SK-N-MC (cell line): ENCODE measurements around the gene GGCX.
A peak's percentile ranks its signal among the peaks of the same experiment; 100 is the strongest.

Experiments
- EZH2 ChIP-seq: fragments of 200-600 bp; sonication (generic); IDR thresholded peaks from one replicate; pipeline ENCODE4 v1.6.1; 2017; ENCODE audit warnings: antibody characterized with exemption
- FOXP2 ChIP-seq: optimal IDR thresholded peaks from 2 replicates; pipeline ENCODE3; 2011; ENCODE audit warnings: mild to moderate bottlenecking, moderate library complexity; ENCODE audit not compliant: insufficient read depth; ENCODE audit errors: extremely low read length, control extremely low read depth
- POLR2AphosphoS5 ChIP-seq: IDR thresholded peaks from 2 replicates; pipeline ENCODE4 v1.6.1; 2012; ENCODE audit warnings: mild to moderate bottlenecking, low read depth, low read length, borderline replicate concordance

DNA sequence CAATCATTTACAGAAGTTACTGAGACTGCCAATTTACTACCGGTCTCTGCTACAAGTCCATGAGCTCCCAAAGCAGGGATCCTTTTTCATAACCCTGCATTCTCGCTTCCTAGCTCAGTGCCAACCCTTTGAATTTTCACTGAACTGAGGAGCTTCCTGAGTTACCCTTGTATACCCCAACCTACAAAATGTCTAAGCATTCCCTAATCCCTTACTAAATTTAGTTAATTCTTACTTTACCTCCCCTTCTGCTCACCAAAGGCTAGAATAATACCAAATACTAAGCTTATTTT lies 12.7 kb downstream of the GGCX start:
- no peak for TF ChIP-seq EZH2
- peak; percentile 7; the same call in 1 of the 2 replicates for TF ChIP-seq POLR2AphosphoS5
- TF ChIP-seq FOXP2 = no peak
